DOHH2 (cell line): Measurements from ENCODE around the gene PRKCE.

Experiments used
- CTCF ChIP-seq: fragments of 200-600 bp; sonication (generic); IDR thresholded peaks from one replicate; pipeline ENCODE4 v1.5.1; 2014; ENCODE audit warnings: antibody characterized with exemption, mild to moderate bottlenecking, low read depth, low read length; ENCODE audit not compliant: poor library complexity, severe bottlenecking
- EZH2phosphoT487 ChIP-seq: fragments of 200-600 bp; sonication (generic); IDR thresholded peaks from 2 replicates; pipeline ENCODE4 v1.6.1; 2017; ENCODE audit warnings: borderline replicate concordance, mild to moderate bottlenecking, antibody characterized with exemption, low read length, moderate library complexity, mixed read lengths

- no peak for TF ChIP-seq CTCF
- TF ChIP-seq EZH2phosphoT487: no peak
Measured at GRCh38 chr2:46032161-46032813, 380.8 kb downstream of the PRKCE start.
